Colonic mucosa (tissue), 4 donors: ENCODE data around the gene PBX4. TPM values are rescaled to one million over a fixed set of nuclear protein-coding genes. Genes with fewer than 3 reads are reported as not detected.

Experiments
- DNase-seq: peaks from one replicate; pipeline ENCODE4 v3.0.0-alpha.2; 2020
- H3K27ac ChIP-seq: fragments of 200-600 bp; one replicate; pipeline ENCODE4 v1.8.0; 2021
- H3K27me3 ChIP-seq: fragments of 200-600 bp; one replicate; pipeline ENCODE4 v1.8.0; 2021
- H3K36me3 ChIP-seq: fragments of 200-600 bp; one replicate; pipeline ENCODE4 v1.8.0; 2021
- H3K4me1 ChIP-seq: fragments of 200-600 bp; one replicate; pipeline ENCODE4 v1.8.0; 2021; ENCODE audit warnings: mild to moderate bottlenecking
- H3K4me3 ChIP-seq: fragments of 200-600 bp; one replicate; pipeline ENCODE4 v1.8.0; 2021
- H3K9ac ChIP-seq, 2 donors: one replicate each; pipeline ENCODE4 v1.7.0; 2013; ENCODE audit warnings: control low read depth in 2 of 2, low read depth in 2 of 2, low read length in 2 of 2
- H3K9me3 ChIP-seq: fragments of 200-600 bp; one replicate; pipeline ENCODE4 v1.8.0; 2021
- CTCF ChIP-seq: fragments of 200-600 bp; IDR thresholded peaks from one replicate; pipeline ENCODE4 v1.8.0; 2022; ENCODE audit warnings: antibody characterized with exemption, mild to moderate bottlenecking
- intact Hi-C: fragments of 100-400 bp; cut with DNase I; formaldehyde crosslinking; loops from one replicate; pipeline ENCODE4 v1.14.1; 2022
- total RNA-seq, 2 donors: library from RNA; stranded (reverse); fragmentation: NEBNext Ultra II Directional in 1 of 2; extraction: Animal tissue kit (Norgen Biotek cat#: 25700) in 1 of 2; gene quantifications; one replicate each; pipeline ENCODE4 v1.2.1, GENCODE V29; 2021
- donor health status: healthy.
- donor health status: DM: no; HTN: no; CAD: no.
- donor health status: DM: no; HTN: no; CAD: no.

PBX4 gene
- total RNA-seq, 2 donors from 2014 or later, result 2.3 to 4.9 TPM

DNA sequence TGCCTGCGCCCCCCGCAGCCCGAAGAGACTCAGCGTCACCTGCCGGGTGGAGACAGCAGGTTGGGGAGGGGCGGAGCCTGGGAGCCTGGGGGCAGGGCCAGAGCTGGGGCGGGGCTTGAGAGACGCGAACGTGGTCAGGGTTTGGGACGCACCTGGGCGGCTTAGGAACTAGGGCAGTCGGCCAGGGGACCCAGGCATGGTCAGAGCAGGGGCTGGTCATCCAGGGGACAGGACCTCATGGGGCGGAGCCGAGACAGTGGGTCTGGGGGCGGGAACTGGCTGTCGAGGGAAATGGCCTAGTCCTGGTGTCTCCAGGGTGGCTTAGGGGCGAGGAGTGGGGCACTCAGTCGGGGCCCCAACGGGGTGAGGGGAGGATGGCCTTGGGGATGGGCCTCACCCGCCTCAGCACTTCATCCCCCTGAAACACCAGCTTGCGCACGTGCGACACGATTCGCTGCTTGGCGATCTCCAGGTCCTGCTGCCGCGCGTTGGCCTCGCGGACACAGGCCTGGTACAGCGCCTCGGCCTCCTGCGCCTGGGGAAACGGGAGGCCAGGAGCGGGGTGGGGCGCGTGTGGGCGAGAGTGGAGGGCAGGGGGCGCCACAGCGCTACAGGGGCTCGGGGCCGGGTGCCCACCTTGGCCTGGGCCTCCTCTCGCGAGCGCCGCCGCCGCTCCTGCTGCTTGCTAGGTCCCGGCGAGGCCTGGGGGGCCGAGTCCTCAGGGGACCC is 19.2 kb upstream of the PBX4 start:
- intact Hi-C loops, result no loop called here
- no peak for TF ChIP-seq CTCF
- Histone ChIP-seq H3K36me3 (no peaks in the 10 kb centered on the region), H3K4me3 (no peak overlapping the region), H3K27ac (no peak overlapping the region), H3K9ac (no peak overlapping the region), H3K27me3 (no peaks in the 10 kb centered on the region), H3K4me1 (no peaks in the 10 kb centered on the region), H3K9me3 (no peaks in the 10 kb centered on the region)
- no peak for DNase-seq

DNA sequence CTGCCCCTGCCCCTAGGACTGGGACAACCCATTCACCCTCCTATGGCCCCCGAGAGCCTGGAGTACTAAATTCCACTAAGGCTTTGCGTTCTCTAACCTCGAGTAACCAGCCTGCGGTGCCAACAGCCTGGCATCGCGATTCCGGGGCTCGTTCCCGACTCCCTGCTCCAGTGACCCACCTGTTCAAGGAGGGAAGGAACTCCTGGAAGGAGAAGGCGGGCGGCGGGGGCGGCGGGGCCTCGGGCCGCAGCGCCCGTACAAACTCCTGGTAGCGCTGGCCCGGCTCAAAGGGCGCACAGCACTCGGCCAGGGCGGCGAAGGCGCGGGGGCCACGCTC is 18.7 kb upstream of the PBX4 start:
- Histone ChIP-seq H3K4me3 (no peak overlapping the region), H3K27ac (no peak overlapping the region), H3K36me3 (no peaks in the 10 kb centered on the region), H3K9ac (no peak overlapping the region), H3K27me3 (no peaks in the 10 kb centered on the region), H3K4me1 (no peaks in the 10 kb centered on the region), H3K9me3 (no peaks in the 10 kb centered on the region)
- no peak for DNase-seq
- TF ChIP-seq CTCF, result no peak
- intact Hi-C loops, result no loop called here

GRCh38 chr19:19636573-19637185 is 18.2 kb upstream of the PBX4 start:
- H3K4me1 ChIP-seq, result no peaks in the 10 kb centered on the region
- no peak overlapping the region for H3K9ac ChIP-seq
- intact Hi-C loops, result no loop called here
- H3K36me3 ChIP-seq, result no peaks in the 10 kb centered on the region
- no peaks in the 10 kb centered on the region for H3K9me3 ChIP-seq
- no peak overlapping the region for H3K27ac ChIP-seq
- H3K4me3 ChIP-seq, result no peak overlapping the region
- DNase-seq, result no peak
- no peak for TF ChIP-seq CTCF
- H3K27me3 ChIP-seq, result no peaks in the 10 kb centered on the region

DNA sequence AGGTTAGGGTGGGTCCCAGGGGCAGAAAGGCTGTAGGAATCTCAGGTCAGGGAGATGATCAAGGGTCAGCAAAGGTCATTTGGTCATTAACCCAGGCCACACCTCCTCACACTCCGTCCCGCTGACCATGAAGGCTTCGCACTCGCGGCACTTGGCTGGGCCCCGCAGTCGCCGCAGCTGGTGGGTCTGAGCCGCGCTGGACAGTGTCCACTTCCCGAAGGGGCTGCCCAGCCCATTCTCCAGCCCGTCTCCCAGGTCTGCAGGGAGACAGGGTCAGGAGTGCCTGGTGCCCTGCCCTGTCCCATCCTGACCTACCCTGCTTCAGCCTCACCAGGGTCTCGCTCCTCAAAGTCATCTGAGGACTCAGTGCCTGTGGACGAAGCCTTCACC is 16.8 kb upstream of the PBX4 start:
- Histone ChIP-seq H3K27me3 (no peaks in the 10 kb centered on the region), H3K9me3 (no peaks in the 10 kb centered on the region), H3K4me3 (no peak overlapping the region), H3K9ac (no peak overlapping the region), H3K36me3 (no peaks in the 10 kb centered on the region), H3K4me1 (no peaks in the 10 kb centered on the region), H3K27ac (no peak overlapping the region)
- intact Hi-C loops, result no loop called here
- no peak for DNase-seq
- no peak for TF ChIP-seq CTCF

DNA sequence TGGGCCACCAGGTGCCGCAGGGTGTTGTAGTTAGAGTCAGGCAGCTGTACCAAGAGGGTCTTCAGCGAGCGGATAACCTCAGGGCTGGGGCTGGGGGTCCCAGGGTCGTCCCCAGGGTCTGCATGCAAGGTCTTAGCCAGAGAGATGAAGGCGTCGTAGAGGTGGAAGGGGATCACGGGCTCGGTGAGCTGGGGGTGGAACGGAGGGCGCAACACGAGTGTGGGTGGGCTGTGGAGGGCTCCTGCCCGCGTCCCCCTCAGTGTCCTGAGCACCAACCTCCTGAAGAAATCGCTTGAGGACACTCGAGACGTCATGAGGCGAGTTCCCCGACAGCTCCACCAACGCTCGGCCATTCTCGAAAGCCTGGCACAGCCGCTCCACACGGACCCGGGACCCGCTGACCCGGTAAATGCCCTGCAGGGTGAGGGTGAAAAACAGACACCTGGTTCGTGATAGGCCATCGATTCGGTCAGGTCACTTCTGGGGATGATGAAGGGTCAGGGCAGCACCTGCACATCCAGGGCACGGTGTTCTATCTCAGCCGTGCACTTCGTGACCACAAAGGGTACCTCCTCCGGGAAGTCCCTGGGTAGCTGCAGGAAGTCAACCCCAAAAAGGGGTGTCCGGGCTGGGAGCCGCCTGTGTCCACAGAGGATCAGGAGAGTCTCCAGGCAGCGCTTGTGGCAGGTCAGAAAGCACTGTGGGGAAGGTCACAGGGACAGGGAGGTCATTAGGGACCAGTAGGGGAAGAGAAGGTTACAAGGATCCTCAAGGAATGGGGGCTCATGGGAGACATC is 16.2 kb upstream of the PBX4 start:
- TF ChIP-seq CTCF, result no peak
- Histone ChIP-seq H3K9ac (no peak overlapping the region), H3K27ac (no peak overlapping the region), H3K9me3 (no peaks in the 10 kb centered on the region), H3K4me1 (no peaks in the 10 kb centered on the region), H3K27me3 (no peaks in the 10 kb centered on the region), H3K4me3 (no peak overlapping the region), H3K36me3 (no peaks in the 10 kb centered on the region)
- intact Hi-C loops, result no loop called here
- DNase-seq, result no peak
